Measurements from ENCODE around the gene SH2D7. TPM values are rescaled to one million over a fixed set of nuclear protein-coding genes. Genes with fewer than 3 reads are reported as not detected.

Gene SH2D7
- total RNA-seq, 1 experiment from 2014 or later = not detected

DNA sequence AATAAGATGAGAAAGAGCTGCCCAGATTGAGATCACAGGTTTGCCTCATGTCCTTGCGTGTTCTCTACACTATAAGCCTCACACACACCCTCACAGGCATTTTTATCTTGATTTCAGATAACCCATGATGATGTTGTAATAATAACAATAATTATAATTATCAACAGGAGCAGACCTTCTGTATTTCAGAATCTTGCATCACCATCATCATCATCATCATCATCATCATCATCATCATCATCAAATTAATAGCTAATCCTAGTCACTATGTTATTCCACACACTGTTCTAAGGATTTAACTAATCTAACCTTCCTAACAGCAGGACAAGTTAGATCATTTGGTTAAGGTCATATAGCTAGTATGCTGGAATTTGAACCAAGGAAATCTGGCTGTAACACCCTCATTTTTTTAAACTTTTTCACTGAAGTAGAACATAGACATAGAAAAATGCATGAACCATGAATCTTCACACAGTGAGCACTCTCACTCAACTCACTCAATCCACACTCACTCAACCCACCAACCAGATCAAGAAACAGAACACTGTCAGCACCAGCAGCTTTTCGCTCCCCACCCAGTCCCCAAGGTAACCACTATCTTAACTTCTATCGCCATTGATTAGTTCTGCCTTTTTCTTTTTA is 1.8 kb upstream of the SH2D7 start:
- no peak for TF ChIP-seq ZNF138 (CRISPR knock-in tag; conservative IDR thresholded peaks at IDR 0.05)
- no peak for TF ChIP-seq CREB1 (CRISPR knock-in tag; IDR thresholded peaks at IDR 0.05)
- TF ChIP-seq, protein P1, sequence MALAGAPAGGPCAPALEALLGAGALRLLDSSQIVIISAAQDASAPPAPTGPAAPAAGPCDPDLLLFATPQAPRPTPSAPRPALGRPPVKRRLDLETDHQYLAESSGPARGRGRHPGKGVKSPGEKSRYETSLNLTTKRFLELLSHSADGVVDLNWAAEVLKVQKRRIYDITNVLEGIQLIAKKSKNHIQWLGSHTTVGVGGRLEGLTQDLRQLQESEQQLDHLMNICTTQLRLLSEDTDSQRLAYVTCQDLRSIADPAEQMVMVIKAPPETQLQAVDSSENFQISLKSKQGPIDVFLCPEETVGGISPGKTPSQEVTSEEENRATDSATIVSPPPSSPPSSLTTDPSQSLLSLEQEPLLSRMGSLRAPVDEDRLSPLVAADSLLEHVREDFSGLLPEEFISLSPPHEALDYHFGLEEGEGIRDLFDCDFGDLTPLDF (CRISPR knock-in tag; IDR thresholded peaks at IDR 0.05) = no peak
- TF ChIP-seq, protein P2, sequence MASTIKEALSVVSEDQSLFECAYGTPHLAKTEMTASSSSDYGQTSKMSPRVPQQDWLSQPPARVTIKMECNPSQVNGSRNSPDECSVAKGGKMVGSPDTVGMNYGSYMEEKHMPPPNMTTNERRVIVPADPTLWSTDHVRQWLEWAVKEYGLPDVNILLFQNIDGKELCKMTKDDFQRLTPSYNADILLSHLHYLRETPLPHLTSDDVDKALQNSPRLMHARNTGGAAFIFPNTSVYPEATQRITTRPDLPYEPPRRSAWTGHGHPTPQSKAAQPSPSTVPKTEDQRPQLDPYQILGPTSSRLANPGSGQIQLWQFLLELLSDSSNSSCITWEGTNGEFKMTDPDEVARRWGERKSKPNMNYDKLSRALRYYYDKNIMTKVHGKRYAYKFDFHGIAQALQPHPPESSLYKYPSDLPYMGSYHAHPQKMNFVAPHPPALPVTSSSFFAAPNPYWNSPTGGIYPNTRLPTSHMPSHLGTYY (CRISPR knock-in tag; IDR thresholded peaks at IDR 0.05) = no peak
- no peak for TF ChIP-seq ZNF396 (CRISPR knock-in tag; IDR thresholded peaks at IDR 0.05; ENCODE audit: borderline replicate concordance)
- TF ChIP-seq, protein P3, sequence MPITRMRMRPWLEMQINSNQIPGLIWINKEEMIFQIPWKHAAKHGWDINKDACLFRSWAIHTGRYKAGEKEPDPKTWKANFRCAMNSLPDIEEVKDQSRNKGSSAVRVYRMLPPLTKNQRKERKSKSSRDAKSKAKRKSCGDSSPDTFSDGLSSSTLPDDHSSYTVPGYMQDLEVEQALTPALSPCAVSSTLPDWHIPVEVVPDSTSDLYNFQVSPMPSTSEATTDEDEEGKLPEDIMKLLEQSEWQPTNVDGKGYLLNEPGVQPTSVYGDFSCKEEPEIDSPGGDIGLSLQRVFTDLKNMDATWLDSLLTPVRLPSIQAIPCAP (CRISPR knock-in tag; IDR thresholded peaks at IDR 0.05) = no peak
- no peak for TF ChIP-seq GABPB1 (CRISPR knock-in tag; IDR thresholded peaks at IDR 0.05)
- TF ChIP-seq ZNF317 (CRISPR knock-in tag; IDR thresholded peaks at IDR 0.05; ENCODE audit: borderline replicate concordance, low read depth) = no peak
- TF ChIP-seq RELA (CRISPR knock-in tag; IDR thresholded peaks at IDR 0.05; ENCODE audit: borderline replicate concordance) = no peak
- CTCF ChIA-PET = interaction anchor here (0.8 to 5.0 kb wide), 4 partner anchors 18 to 190 kb away, joined by 3 to 15 read pairs (median 4); no protein-coding TSS in a partner anchor
- no peak overlapping the region for H3K4me3 Mint-ChIP-seq
- no peak for ATAC-seq
- POLR2A ChIA-PET = no interaction called here
- no peak overlapping the region for H3K27ac Mint-ChIP-seq
- no peaks in the 10 kb centered on the region for H3K9me3 Mint-ChIP-seq
- no peaks in the 10 kb centered on the region for H3K4me1 Mint-ChIP-seq
- H3K36me3 Mint-ChIP-seq = no peaks in the 10 kb centered on the region
- DNase-seq (ENCODE audit: low spot score) = no peak
- peaks cover 41% of the 10 kb centered on the region for H3K27me3 Mint-ChIP-seq (ENCODE audit: low read depth)

DNA sequence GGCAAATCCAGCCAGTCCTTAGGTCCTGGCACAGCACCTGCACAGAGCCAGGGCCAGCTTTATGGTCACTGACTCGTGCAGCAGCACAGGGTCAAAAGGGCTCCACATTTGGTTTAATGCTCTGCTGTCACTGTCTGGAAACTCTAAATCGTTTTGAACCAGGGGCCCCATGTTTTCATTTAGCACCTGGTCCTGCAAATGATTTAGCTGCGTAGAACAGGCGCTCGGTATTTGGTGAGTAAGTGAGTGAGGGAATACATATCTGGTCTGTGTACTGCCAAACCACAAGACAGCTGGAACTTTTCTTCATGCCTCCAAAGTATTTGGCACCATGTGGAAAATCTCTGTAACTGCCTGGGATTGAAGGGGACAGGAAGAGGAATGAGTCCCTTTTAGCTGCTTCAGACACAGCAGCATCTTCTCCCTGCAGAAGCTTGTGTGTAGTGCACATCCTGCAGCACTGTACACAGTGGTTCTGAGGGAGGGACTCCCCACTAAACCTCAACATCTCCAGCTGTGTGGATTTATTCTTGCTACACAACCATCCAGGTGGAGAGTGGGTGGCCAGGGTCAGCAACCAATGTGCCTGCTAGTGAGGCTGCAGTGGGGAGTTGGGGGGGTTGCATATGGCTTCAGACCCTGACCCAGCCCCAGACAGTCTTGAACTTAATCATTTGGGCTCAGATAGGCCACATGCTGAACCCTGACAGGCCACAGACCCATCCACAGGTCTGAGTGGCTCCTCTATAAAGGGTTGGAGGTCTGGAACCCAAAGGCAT is 1.1 kb downstream of the SH2D7 start:
- H3K36me3 Mint-ChIP-seq = no peaks in the 10 kb centered on the region
- H3K9me3 Mint-ChIP-seq = no peaks in the 10 kb centered on the region
- POLR2A ChIA-PET = no interaction called here
- no peaks in the 10 kb centered on the region for H3K4me1 Mint-ChIP-seq
- no peak overlapping the region for H3K4me3 Mint-ChIP-seq
- no peak for TF ChIP-seq FOXJ3 (CRISPR knock-in tag; IDR thresholded peaks at IDR 0.05; ENCODE audit: borderline replicate concordance)
- TF ChIP-seq MYBL2 (CRISPR knock-in tag; IDR thresholded peaks at IDR 0.05) = no peak
- TF ChIP-seq, protein P4, sequence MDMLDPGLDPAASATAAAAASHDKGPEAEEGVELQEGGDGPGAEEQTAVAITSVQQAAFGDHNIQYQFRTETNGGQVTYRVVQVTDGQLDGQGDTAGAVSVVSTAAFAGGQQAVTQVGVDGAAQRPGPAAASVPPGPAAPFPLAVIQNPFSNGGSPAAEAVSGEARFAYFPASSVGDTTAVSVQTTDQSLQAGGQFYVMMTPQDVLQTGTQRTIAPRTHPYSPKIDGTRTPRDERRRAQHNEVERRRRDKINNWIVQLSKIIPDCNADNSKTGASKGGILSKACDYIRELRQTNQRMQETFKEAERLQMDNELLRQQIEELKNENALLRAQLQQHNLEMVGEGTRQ (CRISPR knock-in tag; IDR thresholded peaks at IDR 0.05) = no peak
- TF ChIP-seq PRRX2 (CRISPR knock-in tag; IDR thresholded peaks at IDR 0.05) = no peak
- no peak for TF ChIP-seq ATF1 (CRISPR knock-in tag; IDR thresholded peaks at IDR 0.05)
- no peak for TF ChIP-seq HMGA2 (CRISPR knock-in tag; IDR thresholded peaks at IDR 0.05)
- TF ChIP-seq, protein P5, sequence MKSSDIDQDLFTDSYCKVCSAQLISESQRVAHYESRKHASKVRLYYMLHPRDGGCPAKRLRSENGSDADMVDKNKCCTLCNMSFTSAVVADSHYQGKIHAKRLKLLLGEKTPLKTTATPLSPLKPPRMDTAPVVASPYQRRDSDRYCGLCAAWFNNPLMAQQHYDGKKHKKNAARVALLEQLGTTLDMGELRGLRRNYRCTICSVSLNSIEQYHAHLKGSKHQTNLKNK (CRISPR knock-in tag; IDR thresholded peaks at IDR 0.05) = no peak
- TF ChIP-seq, protein P3 (CRISPR knock-in tag; IDR thresholded peaks at IDR 0.05) = no peak
- TF ChIP-seq JUN (CRISPR knock-in tag; IDR thresholded peaks at IDR 0.05) = no peak
- TF ChIP-seq, protein P6, sequence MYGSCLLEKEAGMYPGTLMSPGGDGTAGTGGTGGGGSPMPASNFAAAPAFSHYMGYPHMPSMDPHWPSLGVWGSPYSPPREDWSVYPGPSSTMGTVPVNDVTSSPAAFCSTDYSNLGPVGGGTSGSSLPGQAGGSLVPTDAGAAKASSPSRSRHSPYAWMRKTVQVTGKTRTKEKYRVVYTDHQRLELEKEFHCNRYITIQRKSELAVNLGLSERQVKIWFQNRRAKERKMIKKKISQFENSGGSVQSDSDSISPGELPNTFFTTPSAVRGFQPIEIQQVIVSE (CRISPR knock-in tag; IDR thresholded peaks at IDR 0.05; ENCODE audit: borderline replicate concordance) = no peak
- no peak for TF ChIP-seq OVOL2 (CRISPR knock-in tag; IDR thresholded peaks at IDR 0.05; ENCODE audit: borderline replicate concordance)
- no peak for TF ChIP-seq CREB1 (CRISPR knock-in tag; IDR thresholded peaks at IDR 0.05)
- TF ChIP-seq, protein P7, sequence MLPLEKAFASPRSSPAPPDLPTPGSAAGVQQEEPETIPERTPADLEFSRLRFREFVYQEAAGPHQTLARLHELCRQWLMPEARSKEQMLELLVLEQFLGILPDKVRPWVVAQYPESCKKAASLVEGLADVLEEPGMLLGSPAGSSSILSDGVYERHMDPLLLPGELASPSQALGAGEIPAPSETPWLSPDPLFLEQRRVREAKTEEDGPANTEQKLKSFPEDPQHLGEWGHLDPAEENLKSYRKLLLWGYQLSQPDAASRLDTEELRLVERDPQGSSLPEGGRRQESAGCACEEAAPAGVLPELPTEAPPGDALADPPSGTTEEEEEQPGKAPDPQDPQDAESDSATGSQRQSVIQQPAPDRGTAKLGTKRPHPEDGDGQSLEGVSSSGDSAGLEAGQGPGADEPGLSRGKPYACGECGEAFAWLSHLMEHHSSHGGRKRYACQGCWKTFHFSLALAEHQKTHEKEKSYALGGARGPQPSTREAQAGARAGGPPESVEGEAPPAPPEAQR (CRISPR knock-in tag; IDR thresholded peaks at IDR 0.05) = no peak
- no peak for TF ChIP-seq ZBTB21 (CRISPR knock-in tag; IDR thresholded peaks at IDR 0.05; ENCODE audit: borderline replicate concordance)
- CTCF ChIA-PET = interaction anchor here (2.6 kb wide), 1 partner anchor 15 kb away, joined by 17 read pairs; no protein-coding TSS in a partner anchor
- peaks cover 37% of the 10 kb centered on the region for H3K27me3 Mint-ChIP-seq (ENCODE audit: low read depth)
- DNase-seq (ENCODE audit: low spot score) (no peak), ATAC-seq (no peak)
- no peak overlapping the region for H3K27ac Mint-ChIP-seq
